K562 (cell line): Measurements from ENCODE around the gene SSR2. TPM values are rescaled to one million over a fixed set of nuclear protein-coding genes. Genes with fewer than 3 reads are reported as not detected.

ENCODE experiments used
- MBD2 ChIP-seq: sonication (generic); IDR thresholded peaks from 2 replicates; pipeline ENCODE4 v1.6.1; 2016; ENCODE audit warnings: low read depth, borderline replicate concordance
- ZBTB40 ChIP-seq, 2 experiments: fragments of 450-650 bp in 1 of 2; sonication (generic) in 1 of 2; formaldehyde crosslinking in 1 of 2; IDR thresholded peaks; 2 replicates each; pipeline versions ENCODE4 v1.7.1 to v1.9.0; 2016 to 2022; ENCODE audit warnings: inconsistent platforms in 1 of 2, mild to moderate bottlenecking in 1 of 2, missing genetic modification reagents in 1 of 2
- polyA plus RNA-seq, 8 experiments: library from polyadenylated mRNA; depleted of rRNA in 4 of 8; stranded (reverse) in 5 of 8; unstranded in 3 of 8; fragments of >200 nt; fragmentation: Nextera tagmentation in 2 of 8; fragmentation: Illumina TruSeq in 1 of 8; extraction: Ambion mirVana in 2 of 8; extraction: Trizol in 1 of 8; gene quantifications; 2 replicates each; pipeline versions ENCODE4 v1.2.1 to v1.2.3, GENCODE V29; 2011 to 2014; ENCODE audit warnings: inconsistent platforms in 1 of 8, missing spikeins in 1 of 8
- total RNA-seq, 7 experiments: library from RNA; depleted of rRNA in 6 of 7; stranded (reverse); fragments of >200 nt in 6 of 7; fragmentation: Illumina TruSeq in 2 of 7; extraction: Trizol in 2 of 7; gene quantifications; 2 replicates each; pipeline versions ENCODE4 v1.2.1 to v1.2.3, GENCODE V29; 2011 to 2021; ENCODE audit warnings: low replicate concordance in 1 of 7

The SSR2 gene
- total and polyA plus RNA-seq, 9 of the 15 experiments (the other 6 are each of a cell fraction or from before 2014, with no cell fraction given), result 161 to 411 (median 240) TPM

- TF ChIP-seq ZBTB40 (IDR thresholded peaks at IDR 0.05), result no peak
- TF ChIP-seq ZBTB40 (CRISPR knock-in tag; IDR thresholded peaks at IDR 0.05), result no peak
- no peak for TF ChIP-seq MBD2
Observed at GRCh38 chr1:156004843-156005584, 15.7 kb downstream of the SSR2 start (continued).
